Erythroblast (primary cell): Measurements from ENCODE around the gene OR52E4.

Experiments used
- DNase-seq, 2 experiments: peaks; one replicate each; lab custom pipeline; 2025; lab: John Stamatoyannopoulos, UW
- GATA1 ChIP-seq: IDR thresholded peaks from 2 replicates; pipeline ENCODE4 v1.6.1; 2011; ENCODE audit warnings: low read depth, mild to moderate bottlenecking, control low read depth, low read length, moderate library complexity
- POLR2A ChIP-seq: IDR thresholded peaks from 2 replicates; pipeline ENCODE4 v1.6.1; 2011; ENCODE audit warnings: mild to moderate bottlenecking, low read length

The OR52E4 gene

GRCh38 chr11:5880329-5880728 lies at the start of gene OR52E4:
Gene OR52E4 (plus strand): TSS chr11:5880629. CDS start chr11:5884293, 3,664 bp downstream.
- no peak for DNase-seq
- TF ChIP-seq GATA1 (no peak), POLR2A (no peak)

GRCh38 chr11:5831196-5831829 lies 49.1 kb upstream of the OR52E4 start:
- TF ChIP-seq POLR2A (no peak), GATA1 (no peak)
- DNase-seq: no peak

- no peak for DNase-seq
- TF ChIP-seq GATA1: no peak
- TF ChIP-seq POLR2A: no peak
Observed at GRCh38 chr11:5833446-5833845, 47.0 kb upstream of the OR52E4 start.

GRCh38 chr11:5837695-5838094 lies 42.7 kb upstream of the OR52E4 start:
- TF ChIP-seq GATA1 (no peak), POLR2A (no peak)
- no peak for DNase-seq

- TF ChIP-seq GATA1 (no peak), POLR2A (no peak)
- no peak for DNase-seq
Observed at GRCh38 chr11:5841797-5842196, 38.6 kb upstream of the OR52E4 start, which contains the start of gene OR52E6. Gene OR52E6 (minus strand): TSS chr11:5841897. CDS start chr11:5841897, 0 bp downstream.

- no peak for DNase-seq
- no peak for TF ChIP-seq POLR2A
- TF ChIP-seq GATA1: no peak
Observed at GRCh38 chr11:5846701-5847100, 33.7 kb upstream of the OR52E4 start.

- TF ChIP-seq POLR2A (no peak), GATA1 (no peak)
- DNase-seq: no peak
Observed at GRCh38 chr11:5847711-5848110, 32.7 kb upstream of the OR52E4 start.

GRCh38 chr11:5851002-5851401 lies 29.4 kb upstream of the OR52E4 start:
- TF ChIP-seq POLR2A: no peak
- TF ChIP-seq GATA1: no peak
- no peak for DNase-seq

GRCh38 chr11:5857590-5857989 lies 22.8 kb upstream of the OR52E4 start, which contains the start of gene OR52E8:
Gene OR52E8 (minus strand): TSS chr11:5857690. CDS start chr11:5857690, 0 bp downstream.
- TF ChIP-seq POLR2A: no peak
- no peak for DNase-seq

GRCh38 chr11:5865826-5866225 lies 14.6 kb upstream of the OR52E4 start:
- DNase-seq: no peak
- TF ChIP-seq POLR2A: no peak

GRCh38 chr11:5878564-5878963 lies 1.9 kb upstream of the OR52E4 start:
- no peak for TF ChIP-seq GATA1
- TF ChIP-seq POLR2A: no peak
- DNase-seq: no peak

- TF ChIP-seq POLR2A: no peak
- no peak for TF ChIP-seq GATA1
Observed at GRCh38 chr11:5881756-5882155, 1.3 kb downstream of the OR52E4 start.

GRCh38 chr11:5887172-5887571 lies 6.7 kb downstream of the OR52E4 start:
- DNase-seq: no peak
- TF ChIP-seq POLR2A (no peak), GATA1 (no peak)

More at GRCh38 chr11:5881756-5882155, 1.3 kb downstream of the OR52E4 start:
- DNase-seq: no peak

- no peak for DNase-seq
- TF ChIP-seq GATA1 (no peak), POLR2A (no peak)
Observed at GRCh38 chr11:5887661-5888060, 7.2 kb downstream of the OR52E4 start.

- TF ChIP-seq GATA1 (no peak), POLR2A (no peak)
Observed at GRCh38 chr11:5891216-5891800, 10.9 kb downstream of the OR52E4 start.

More at GRCh38 chr11:5891216-5891800, 10.9 kb downstream of the OR52E4 start:
- DNase-seq: peak; percentile 21 to 50
